Neural crest cell (in vitro differentiated cells): ENCODE results near the gene SP3. TPM values are rescaled to one million over a fixed set of nuclear protein-coding genes. Genes with fewer than 3 reads are reported as not detected.

Source experiments
- DNase-seq: peaks from one replicate; pipeline ENCODE4 v3.0.0; 2021; ENCODE audit warnings: low read depth, mixed read lengths, low spot score
- H3K27ac Mint-ChIP-seq: one replicate; pipeline ENCODE4 v1.8.0; 2021; ENCODE audit warnings: mild to moderate bottlenecking, mixed read lengths; ENCODE audit not compliant: unreplicated experiment
- H3K27me3 Mint-ChIP-seq: 2 replicates; pipeline ENCODE4 v1.8.0; 2021; ENCODE audit warnings: low read depth, mild to moderate bottlenecking, mixed read lengths
- H3K36me3 Mint-ChIP-seq: 2 replicates; pipeline ENCODE4 v1.8.0; 2021; ENCODE audit warnings: low read depth, mild to moderate bottlenecking, mixed read lengths
- H3K4me1 Mint-ChIP-seq: 2 replicates; pipeline ENCODE4 v1.8.0; 2021; ENCODE audit warnings: mixed read lengths
- H3K4me3 Mint-ChIP-seq: one replicate; pipeline ENCODE4 v1.8.0; 2021; ENCODE audit warnings: mild to moderate bottlenecking, mixed read lengths
- H3K9me3 Mint-ChIP-seq: 2 replicates; pipeline ENCODE4 v1.8.0; 2021; ENCODE audit warnings: mixed read lengths
- total RNA-seq: library from RNA; stranded (reverse); gene quantifications from 2 replicates; pipeline ENCODE4 v1.2.1, GENCODE V29; 2021
- TF ChIP-seq, protein P1 (sequence below): fragments of 200-600 bp; sonication (generic); conservative IDR thresholded peaks from 2 replicates; pipeline ENCODE4 v1.5.0; 2021; ENCODE audit warnings: antibody characterized with exemption, mild to moderate bottlenecking

The SP3 gene
- total RNA-seq, 1 donor from 2014 or later, result 105 TPM

DNA sequence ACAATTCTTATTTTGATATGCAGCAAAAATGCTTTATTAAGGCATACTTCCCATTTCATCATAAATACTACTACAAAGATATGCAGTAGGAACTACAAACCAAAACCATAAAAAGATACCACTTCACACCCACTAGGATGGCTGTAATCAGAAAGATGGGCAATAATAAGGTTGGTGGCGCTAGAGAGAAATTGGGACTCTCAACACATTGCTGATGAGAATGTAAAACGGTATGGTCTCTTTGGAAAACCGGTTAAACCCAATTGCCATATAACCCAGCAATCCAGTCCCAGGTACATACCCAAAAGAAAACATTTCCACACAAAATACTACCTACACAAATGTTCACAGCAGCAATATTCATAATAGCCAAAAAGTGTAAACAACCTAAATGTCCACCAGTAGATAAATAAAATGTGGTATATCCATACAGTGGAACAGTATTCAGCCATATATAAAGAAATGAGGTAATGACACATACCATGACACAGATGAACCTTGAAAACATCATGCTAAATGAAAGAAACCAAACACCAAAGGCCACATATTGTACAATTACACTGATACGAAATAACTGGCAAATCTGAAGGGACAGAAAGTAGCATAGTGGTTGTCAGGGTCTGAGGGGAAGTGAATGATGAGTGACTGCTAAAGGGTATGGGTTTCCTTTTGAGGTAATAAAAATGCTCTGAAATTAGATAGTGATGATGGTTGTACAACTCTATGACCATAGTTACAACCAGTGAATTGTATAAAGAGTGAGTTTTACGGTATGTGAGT is 12.7 kb downstream of the SP3 start:
- Mint-ChIP-seq H3K27ac (no peak overlapping the region), H3K4me3 (no peak overlapping the region), H3K4me1 (peaks cover 18% of the 10 kb centered on the region), H3K36me3 (peaks cover 32% of the 10 kb centered on the region), H3K27me3 (no peaks in the 10 kb centered on the region), H3K9me3 (peaks cover 4% of the 10 kb centered on the region)
- TF ChIP-seq, protein P1, sequence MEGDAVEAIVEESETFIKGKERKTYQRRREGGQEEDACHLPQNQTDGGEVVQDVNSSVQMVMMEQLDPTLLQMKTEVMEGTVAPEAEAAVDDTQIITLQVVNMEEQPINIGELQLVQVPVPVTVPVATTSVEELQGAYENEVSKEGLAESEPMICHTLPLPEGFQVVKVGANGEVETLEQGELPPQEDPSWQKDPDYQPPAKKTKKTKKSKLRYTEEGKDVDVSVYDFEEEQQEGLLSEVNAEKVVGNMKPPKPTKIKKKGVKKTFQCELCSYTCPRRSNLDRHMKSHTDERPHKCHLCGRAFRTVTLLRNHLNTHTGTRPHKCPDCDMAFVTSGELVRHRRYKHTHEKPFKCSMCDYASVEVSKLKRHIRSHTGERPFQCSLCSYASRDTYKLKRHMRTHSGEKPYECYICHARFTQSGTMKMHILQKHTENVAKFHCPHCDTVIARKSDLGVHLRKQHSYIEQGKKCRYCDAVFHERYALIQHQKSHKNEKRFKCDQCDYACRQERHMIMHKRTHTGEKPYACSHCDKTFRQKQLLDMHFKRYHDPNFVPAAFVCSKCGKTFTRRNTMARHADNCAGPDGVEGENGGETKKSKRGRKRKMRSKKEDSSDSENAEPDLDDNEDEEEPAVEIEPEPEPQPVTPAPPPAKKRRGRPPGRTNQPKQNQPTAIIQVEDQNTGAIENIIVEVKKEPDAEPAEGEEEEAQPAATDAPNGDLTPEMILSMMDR, result no peak
- DNase-seq, result no peak

DNA sequence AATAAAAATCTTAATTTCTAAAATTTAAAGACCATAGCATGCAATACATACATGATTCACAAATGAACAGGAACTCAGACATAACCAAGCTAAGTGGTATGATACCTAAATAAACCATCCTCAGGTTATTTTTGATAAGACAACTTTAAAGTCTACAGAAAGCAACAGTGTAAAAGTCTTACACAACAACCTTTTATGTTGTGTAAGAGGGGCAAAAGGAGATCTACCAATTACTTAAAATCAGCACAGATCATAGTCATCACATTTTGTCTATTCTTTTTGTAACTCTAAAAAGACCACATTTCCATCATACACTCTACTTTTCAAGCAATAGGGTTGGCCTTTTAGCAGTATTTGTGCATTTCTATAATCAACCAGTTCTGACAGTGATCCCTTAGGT is 16.3 kb downstream of the SP3 start:
- no peaks in the 10 kb centered on the region for H3K27me3 Mint-ChIP-seq
- no peak overlapping the region for H3K27ac Mint-ChIP-seq
- peaks cover 21% of the 10 kb centered on the region for H3K4me1 Mint-ChIP-seq
- peaks cover 4% of the 10 kb centered on the region for H3K9me3 Mint-ChIP-seq
- H3K4me3 Mint-ChIP-seq, result no peak overlapping the region
- H3K36me3 Mint-ChIP-seq, result peaks cover 21% of the 10 kb centered on the region
- TF ChIP-seq, protein P1, result no peak
- DNase-seq, result no peak

DNA sequence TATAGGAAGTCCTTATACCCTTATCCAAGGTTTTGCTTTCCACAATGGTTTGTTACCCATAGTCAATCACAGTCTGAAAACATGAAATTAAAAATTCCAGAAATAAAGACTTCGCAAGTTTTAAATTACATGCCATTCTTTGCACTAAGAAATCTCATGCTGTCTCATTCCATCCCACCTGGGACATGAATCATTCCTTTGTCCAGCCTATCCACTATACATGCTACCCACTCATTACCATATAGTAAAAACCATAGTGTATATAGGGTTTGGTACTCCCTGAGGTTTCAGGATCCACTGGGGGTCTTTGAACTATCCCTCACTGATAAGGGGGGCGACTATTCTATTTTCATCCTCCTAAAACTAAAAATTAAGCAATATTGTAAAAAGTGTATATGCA is 17.0 kb downstream of the SP3 start:
- no peaks in the 10 kb centered on the region for H3K27me3 Mint-ChIP-seq
- no peak overlapping the region for H3K27ac Mint-ChIP-seq
- H3K36me3 Mint-ChIP-seq, result peaks cover 19% of the 10 kb centered on the region
- TF ChIP-seq, protein P1, result no peak
- no peak for DNase-seq
- H3K4me1 Mint-ChIP-seq, result peaks cover 21% of the 10 kb centered on the region
- H3K4me3 Mint-ChIP-seq, result no peak overlapping the region
- peaks cover 4% of the 10 kb centered on the region for H3K9me3 Mint-ChIP-seq

DNA sequence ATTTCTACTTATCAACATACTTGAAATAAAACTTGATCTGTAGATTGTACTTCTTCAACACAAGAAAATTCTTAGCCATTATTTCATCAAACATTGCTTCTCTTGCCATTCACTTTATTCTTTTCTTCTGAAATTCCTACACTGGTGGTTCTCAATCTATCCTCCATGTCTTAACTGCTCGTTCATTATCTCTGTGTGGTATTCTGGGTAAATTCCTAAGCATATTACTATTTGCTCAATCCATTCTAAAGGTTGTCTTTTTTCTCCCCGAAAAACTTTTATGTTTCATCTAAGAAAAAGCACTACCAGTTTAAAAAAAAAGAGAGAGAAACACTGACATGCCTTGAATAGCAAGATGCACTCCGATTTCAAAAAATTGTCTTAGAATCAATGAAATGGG is 18.0 kb downstream of the SP3 start:
- peaks cover 8% of the 10 kb centered on the region for H3K36me3 Mint-ChIP-seq
- no peaks in the 10 kb centered on the region for H3K27me3 Mint-ChIP-seq
- H3K9me3 Mint-ChIP-seq, result no peaks in the 10 kb centered on the region
- no peak overlapping the region for H3K27ac Mint-ChIP-seq
- no peak overlapping the region for H3K4me3 Mint-ChIP-seq
- TF ChIP-seq, protein P1, result no peak
- peaks cover 21% of the 10 kb centered on the region for H3K4me1 Mint-ChIP-seq
- no peak for DNase-seq

DNA sequence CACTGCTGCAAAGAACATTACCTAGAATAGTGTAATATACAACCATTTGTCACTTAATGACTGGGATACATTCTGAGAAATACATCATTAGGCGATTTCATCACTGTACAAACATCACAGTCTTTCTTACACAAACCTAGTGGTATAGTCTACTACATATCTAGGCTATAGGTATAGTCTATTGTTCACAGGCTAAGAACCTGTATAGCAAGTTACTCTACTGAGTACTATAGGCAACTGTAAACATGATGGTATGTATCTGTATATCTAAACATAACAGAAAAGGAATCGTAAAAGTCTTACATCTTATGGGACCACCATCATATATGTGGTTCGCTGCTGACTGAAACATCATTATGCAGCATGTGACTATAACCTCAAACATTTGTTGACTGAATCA is 21.4 kb downstream of the SP3 start:
- no peaks in the 10 kb centered on the region for H3K9me3 Mint-ChIP-seq
- H3K4me3 Mint-ChIP-seq, result no peak overlapping the region
- no peak for DNase-seq
- TF ChIP-seq, protein P1, result no peak
- peaks cover 9% of the 10 kb centered on the region for H3K36me3 Mint-ChIP-seq
- H3K27ac Mint-ChIP-seq, result no peak overlapping the region
- H3K4me1 Mint-ChIP-seq, result peaks cover 35% of the 10 kb centered on the region
- no peaks in the 10 kb centered on the region for H3K27me3 Mint-ChIP-seq
